Heart left ventricle (tissue), 13 donors: ENCODE results near the gene FARP1.

Experiments
- POLR2A ChIP-seq, 2 donors: fragments of 450-650 bp; IDR thresholded peaks; one replicate each; pipeline ENCODE4 v1.6.1; 2017; ENCODE audit warnings: antibody characterized with exemption in 2 of 2, mild to moderate bottlenecking in 2 of 2, moderate library complexity in 2 of 2
- TF ChIP-seq, protein P1 (sequence below), 12 donors: fragments of 200-600 bp; sonication (generic) in 4 of 12; IDR thresholded peaks; one replicate each; pipeline versions ENCODE4 v1.5.0 to v1.8.0; 2018 to 2022; ENCODE audit warnings: antibody characterized with exemption in 12 of 12, mild to moderate bottlenecking in 5 of 12
- donor health status: ischemic (EF 13 %, LVEDD 7.1; RV severe dilation, severe dysfunction).
- donor health status: DM: no; HTN: yes; CAD: no.
- donor health status: DM: no; HTN: no; CAD: no.
- donor health status: ischemic (EF 25% LVEDD 6.9; RV normal size, moderate dysfunction).
- donor health status: ischemic (EF 25% LVEDD 5.7; RV mildly dilated, moderate dysfunction).
- donor health status: ischemic (EF 35%, LVEDD 5.7; RV mildly dilated, moderate dysfunction).
- donor health status: nonischemic (EF 11% LVEDD 7.7; RV severe dilation, severe dysfunction).
- donor health status: DM: yes; HTN: yes; CAD: no.
- donor health status: PGD.
- donor health status: ischemic (EF 29% LVEDD 5.4; RV normal size, mild dysfunction).
- donor health status: nonischemic (EF 23%, LVEDD 6.1; RV moderate dilation, normal function).

DNA sequence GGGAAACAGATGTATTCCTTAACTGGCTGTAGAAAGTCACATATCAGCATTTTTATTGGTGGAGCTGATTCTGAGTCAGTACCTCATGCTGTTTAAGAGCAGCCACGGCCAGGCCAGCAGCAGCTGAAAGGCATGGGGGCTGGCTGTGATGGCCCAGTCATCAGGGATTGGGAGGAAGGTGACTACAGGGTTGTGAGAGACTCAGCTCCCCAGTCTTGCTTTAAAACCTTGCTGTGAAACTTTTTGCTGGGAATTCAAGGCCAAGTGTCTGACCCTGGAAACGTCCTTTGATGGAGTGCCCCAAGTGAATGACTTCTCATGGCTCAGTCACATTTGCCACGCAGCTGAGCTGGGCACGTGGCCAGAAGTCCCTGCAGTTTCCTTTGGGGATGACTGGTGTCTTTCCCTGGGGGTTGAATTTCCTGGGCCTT, 73.3 kb downstream of the FARP1 start:
- TF ChIP-seq, protein P1, sequence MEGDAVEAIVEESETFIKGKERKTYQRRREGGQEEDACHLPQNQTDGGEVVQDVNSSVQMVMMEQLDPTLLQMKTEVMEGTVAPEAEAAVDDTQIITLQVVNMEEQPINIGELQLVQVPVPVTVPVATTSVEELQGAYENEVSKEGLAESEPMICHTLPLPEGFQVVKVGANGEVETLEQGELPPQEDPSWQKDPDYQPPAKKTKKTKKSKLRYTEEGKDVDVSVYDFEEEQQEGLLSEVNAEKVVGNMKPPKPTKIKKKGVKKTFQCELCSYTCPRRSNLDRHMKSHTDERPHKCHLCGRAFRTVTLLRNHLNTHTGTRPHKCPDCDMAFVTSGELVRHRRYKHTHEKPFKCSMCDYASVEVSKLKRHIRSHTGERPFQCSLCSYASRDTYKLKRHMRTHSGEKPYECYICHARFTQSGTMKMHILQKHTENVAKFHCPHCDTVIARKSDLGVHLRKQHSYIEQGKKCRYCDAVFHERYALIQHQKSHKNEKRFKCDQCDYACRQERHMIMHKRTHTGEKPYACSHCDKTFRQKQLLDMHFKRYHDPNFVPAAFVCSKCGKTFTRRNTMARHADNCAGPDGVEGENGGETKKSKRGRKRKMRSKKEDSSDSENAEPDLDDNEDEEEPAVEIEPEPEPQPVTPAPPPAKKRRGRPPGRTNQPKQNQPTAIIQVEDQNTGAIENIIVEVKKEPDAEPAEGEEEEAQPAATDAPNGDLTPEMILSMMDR (IDR thresholded peaks at IDR 0.05), result no peak
- no peak for TF ChIP-seq POLR2A (IDR thresholded peaks at IDR 0.05)
